Esophagus muscularis mucosa (tissue), 4 donors: Measurements from ENCODE around the gene DOC2A. TPM values are rescaled to one million over a fixed set of nuclear protein-coding genes. Genes with fewer than 3 reads are reported as not detected.

Experiments
- DNase-seq: peaks from one replicate; pipeline ENCODE4 v3.0.0-alpha.2; 2017; ENCODE audit errors: extremely low spot score
- H3K27ac ChIP-seq, 4 donors: fragments of 200-600 bp; sonication (generic); replicated peaks in 1 of 4; 1 replicate in 3 of 4; 2 replicates in 1 of 4; pipeline ENCODE4 v1.5.1; 2016 to 2019; ENCODE audit warnings: mild to moderate bottlenecking in 1 of 4
- H3K27me3 ChIP-seq, 4 donors: fragments of 200-600 bp; sonication (generic); one replicate each; pipeline versions ENCODE4 v1.5.1 to v1.6.0; 2016 to 2019
- H3K36me3 ChIP-seq, 4 donors: fragments of 200-600 bp; sonication (generic); one replicate each; pipeline ENCODE4 v1.5.1; 2016 to 2019
- H3K4me1 ChIP-seq, 4 donors: fragments of 200-600 bp; sonication (generic); one replicate each; pipeline ENCODE4 v1.5.1; 2016 to 2019
- H3K4me3 ChIP-seq, 4 donors: fragments of 200-600 bp; sonication (generic); 1 replicate in 2 of 4; 2 replicates in 2 of 4; pipeline ENCODE4 v1.5.1; 2016 to 2019; ENCODE audit warnings: mild to moderate bottlenecking in 4 of 4, moderate library complexity in 1 of 4
- H3K9me3 ChIP-seq, 4 donors: fragments of 200-600 bp; sonication (generic); 1 replicate in 3 of 4; 2 replicates in 1 of 4; pipeline ENCODE4 v1.5.1; 2016 to 2019
- CTCF ChIP-seq, 3 experiments: fragments of 200-600 bp in 2 of 3; fragments of 450-650 bp in 1 of 3; sonication (generic) in 2 of 3; IDR thresholded peaks; one replicate each; pipeline ENCODE4 v1.5.1; 2017 to 2019; ENCODE audit warnings: antibody characterized with exemption in 3 of 3, mild to moderate bottlenecking in 2 of 3, moderate library complexity in 1 of 3
- EP300 ChIP-seq: sonication (generic); formaldehyde crosslinking; IDR thresholded peaks from one replicate; pipeline ENCODE4 v1.6.1; 2017; ENCODE audit warnings: antibody characterized with exemption
- POLR2A ChIP-seq: fragments of 450-650 bp; IDR thresholded peaks from one replicate; pipeline ENCODE4 v1.6.1; 2017; ENCODE audit warnings: antibody characterized with exemption, moderate library complexity, mild to moderate bottlenecking, low read depth
- POLR2AphosphoS5 ChIP-seq, 2 donors: sonication (generic); formaldehyde crosslinking; IDR thresholded peaks; one replicate each; pipeline ENCODE4 v1.6.1; 2017; ENCODE audit warnings: antibody characterized with exemption in 2 of 2
- WGBS: methylation state at CpG from one replicate; pipeline ENCODE4 v1.1.5; 2018; 5-methylcytosine and 5-hydroxymethylcytosine counted together
- intact Hi-C: fragments of 100-400 bp; cut with DNase I; formaldehyde crosslinking; loops from one replicate; pipeline ENCODE4 v1.15.1; 2023
- total RNA-seq, 4 donors: library from RNA; depleted of rRNA; stranded (reverse); fragments of >200 nt; gene quantifications; one replicate each; pipeline versions ENCODE4 v1.1.0 to v1.2.1, GENCODE V29; 2016

The DOC2A gene
- total RNA-seq, 4 donors from 2014 or later, result 0.50 to 0.83 TPM; not detected in 2

DNA sequence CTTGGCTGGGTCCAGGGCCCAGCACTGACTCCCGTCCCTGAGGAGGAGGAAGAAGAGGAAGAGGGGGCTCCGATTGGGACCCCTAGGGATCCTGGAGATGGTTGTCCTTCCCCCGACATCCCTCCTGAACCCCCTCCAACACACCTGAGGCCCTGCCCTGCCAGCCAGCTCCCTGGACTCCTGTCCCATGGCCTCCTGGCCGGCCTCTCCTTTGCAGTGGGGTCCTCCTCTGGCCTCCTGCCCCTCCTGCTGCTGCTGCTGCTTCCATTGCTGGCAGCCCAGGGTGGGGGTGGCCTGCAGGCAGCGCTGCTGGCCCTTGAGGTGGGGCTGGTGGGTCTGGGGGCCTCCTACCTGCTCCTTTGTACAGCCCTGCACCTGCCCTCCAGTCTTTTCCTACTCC lies 23.9 kb downstream of the DOC2A start:
- TF ChIP-seq EP300 (no peak), CTCF (IDR thresholded peaks at IDR 0.05) (no peak), POLR2A (no peak)
- Histone ChIP-seq H3K27me3 (no peaks in the 10 kb centered on the region), H3K9me3 (no peaks in the 10 kb centered on the region), H3K4me1 (no peaks in the 10 kb centered on the region), H3K4me3 (no peak overlapping the region), H3K27ac (no peak overlapping the region), H3K36me3 (peaks cover 73 to 100% (median 99%) of the 10 kb centered on the region in 4 donors)
- intact Hi-C loops, result no loop called here
- no peak for DNase-seq
- 88% methylated on average over 1 of the region's 5 CpGs for WGBS

- no peak for DNase-seq
- Histone ChIP-seq H3K4me3 (no peak overlapping the region), H3K9me3 (no peaks in the 10 kb centered on the region), H3K36me3 (peaks cover 79 to 100% (median 100%) of the 10 kb centered on the region in 4 donors), H3K27me3 (no peaks in the 10 kb centered on the region), H3K4me1 (no peaks in the 10 kb centered on the region), H3K27ac (no peak overlapping the region)
- intact Hi-C loops, result no loop called here
- WGBS, result 100% methylated on average over 1 of the region's 20 CpGs
- TF ChIP-seq CTCF (IDR thresholded peaks at IDR 0.05) (no peak), EP300 (no peak), POLR2A (no peak), POLR2AphosphoS5 (IDR thresholded peaks at IDR 0.05) (no peak)
These were observed 24.6 kb downstream of the DOC2A start for GRCh38 chr16:29986231-29986630.

GRCh38 chr16:29985271-29985811 lies 25.5 kb downstream of the DOC2A start:
- Histone ChIP-seq H3K4me3 (no peak overlapping the region), H3K36me3 (peaks cover 79 to 100% (median 100%) of the 10 kb centered on the region in 4 donors), H3K27me3 (no peaks in the 10 kb centered on the region), H3K27ac (no peak overlapping the region), H3K9me3 (no peaks in the 10 kb centered on the region), H3K4me1 (no peaks in the 10 kb centered on the region)
- no peak for DNase-seq
- intact Hi-C loops, result no loop called here
- 94% methylated on average over 26 of the region's 28 CpGs for WGBS
- TF ChIP-seq CTCF (IDR thresholded peaks at IDR 0.05), result no peak
- TF ChIP-seq POLR2A, result no peak
- no peak for TF ChIP-seq POLR2AphosphoS5 (IDR thresholded peaks at IDR 0.05)
- TF ChIP-seq EP300, result no peak

GRCh38 chr16:29984764-29985147 lies 26.1 kb downstream of the DOC2A start:
- Histone ChIP-seq H3K36me3 (peaks cover 81 to 100% (median 100%) of the 10 kb centered on the region in 4 donors), H3K27me3 (no peaks in the 10 kb centered on the region), H3K27ac (no peak overlapping the region), H3K9me3 (no peaks in the 10 kb centered on the region), H3K4me1 (no peaks in the 10 kb centered on the region), H3K4me3 (no peak overlapping the region)
- no peak for DNase-seq
- intact Hi-C loops, result no loop called here
- 91% methylated on average over 5 of the region's 5 CpGs for WGBS
- TF ChIP-seq CTCF (IDR thresholded peaks at IDR 0.05) (no peak), POLR2A (no peak), POLR2AphosphoS5 (IDR thresholded peaks at IDR 0.05) (no peak), EP300 (no peak)
